Subcutaneous adipose tissue (tissue), 4 donors: ENCODE results near the gene GDPD5. TPM values are rescaled to one million over a fixed set of nuclear protein-coding genes. Genes with fewer than 3 reads are reported as not detected.

Experiments used
- total RNA-seq, 4 donors: library from RNA; depleted of rRNA; stranded (reverse); fragments of >200 nt; gene quantifications; one replicate each; pipeline ENCODE4 v1.1.0, GENCODE V29; 2016
- TF ChIP-seq, protein P1 (sequence below): fragments of 450-650 bp; IDR thresholded peaks from one replicate; pipeline ENCODE4 v1.5.1; 2016; ENCODE audit warnings: low read depth, mild to moderate bottlenecking, control low read depth, antibody characterized with exemption, moderate library complexity

The GDPD5 gene, protein sequence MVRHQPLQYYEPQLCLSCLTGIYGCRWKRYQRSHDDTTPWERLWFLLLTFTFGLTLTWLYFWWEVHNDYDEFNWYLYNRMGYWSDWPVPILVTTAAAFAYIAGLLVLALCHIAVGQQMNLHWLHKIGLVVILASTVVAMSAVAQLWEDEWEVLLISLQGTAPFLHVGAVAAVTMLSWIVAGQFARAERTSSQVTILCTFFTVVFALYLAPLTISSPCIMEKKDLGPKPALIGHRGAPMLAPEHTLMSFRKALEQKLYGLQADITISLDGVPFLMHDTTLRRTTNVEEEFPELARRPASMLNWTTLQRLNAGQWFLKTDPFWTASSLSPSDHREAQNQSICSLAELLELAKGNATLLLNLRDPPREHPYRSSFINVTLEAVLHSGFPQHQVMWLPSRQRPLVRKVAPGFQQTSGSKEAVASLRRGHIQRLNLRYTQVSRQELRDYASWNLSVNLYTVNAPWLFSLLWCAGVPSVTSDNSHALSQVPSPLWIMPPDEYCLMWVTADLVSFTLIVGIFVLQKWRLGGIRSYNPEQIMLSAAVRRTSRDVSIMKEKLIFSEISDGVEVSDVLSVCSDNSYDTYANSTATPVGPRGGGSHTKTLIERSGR
- 10 to 100 TPM; 19.2 to 96.8 (median 32.6) TPM for total RNA-seq

DNA sequence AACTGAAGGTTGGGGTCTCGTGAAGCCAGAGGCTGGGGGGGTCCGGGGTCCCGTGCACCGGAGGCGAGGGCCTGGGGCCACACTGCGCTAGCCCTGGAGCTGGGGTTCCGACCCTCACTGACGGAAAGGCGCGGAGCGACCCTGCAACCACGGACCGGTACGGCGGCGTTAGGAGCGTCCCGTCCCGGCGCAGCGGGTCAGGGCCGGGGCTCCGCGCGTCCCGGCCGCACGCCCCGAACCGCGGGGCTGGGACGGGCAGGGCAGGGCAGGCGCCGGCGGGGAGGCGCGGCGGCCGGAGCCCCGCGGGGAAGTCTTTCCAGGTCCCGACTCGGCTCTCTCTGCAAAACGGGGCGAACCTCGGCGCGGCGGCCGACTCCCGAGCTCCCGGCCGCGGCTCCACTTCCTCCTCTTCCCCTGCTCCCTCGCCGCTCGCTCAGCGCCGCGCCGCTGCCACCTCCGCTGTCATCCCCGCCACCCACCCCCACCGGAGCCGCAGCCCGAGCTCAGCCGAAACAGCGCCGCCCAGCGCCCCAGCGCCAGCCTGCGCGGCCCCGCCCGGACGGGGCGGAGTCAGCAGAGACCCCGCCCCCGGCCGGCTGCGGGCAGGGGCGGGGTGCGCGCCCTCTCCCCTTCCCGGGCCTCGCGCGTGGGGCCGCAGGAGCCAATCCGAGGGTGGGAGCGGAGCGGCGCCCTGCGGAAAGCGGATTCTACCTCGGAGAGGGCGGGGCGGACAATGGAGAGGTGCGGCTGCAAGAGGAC is at the start of gene GDPD5:
TSS of gene GDPD5 (minus strand) at position 509 of the 759 bp plus-strand sequence. CDS start 48,206 bp downstream, outside the sequence.
- TF ChIP-seq, protein P1, sequence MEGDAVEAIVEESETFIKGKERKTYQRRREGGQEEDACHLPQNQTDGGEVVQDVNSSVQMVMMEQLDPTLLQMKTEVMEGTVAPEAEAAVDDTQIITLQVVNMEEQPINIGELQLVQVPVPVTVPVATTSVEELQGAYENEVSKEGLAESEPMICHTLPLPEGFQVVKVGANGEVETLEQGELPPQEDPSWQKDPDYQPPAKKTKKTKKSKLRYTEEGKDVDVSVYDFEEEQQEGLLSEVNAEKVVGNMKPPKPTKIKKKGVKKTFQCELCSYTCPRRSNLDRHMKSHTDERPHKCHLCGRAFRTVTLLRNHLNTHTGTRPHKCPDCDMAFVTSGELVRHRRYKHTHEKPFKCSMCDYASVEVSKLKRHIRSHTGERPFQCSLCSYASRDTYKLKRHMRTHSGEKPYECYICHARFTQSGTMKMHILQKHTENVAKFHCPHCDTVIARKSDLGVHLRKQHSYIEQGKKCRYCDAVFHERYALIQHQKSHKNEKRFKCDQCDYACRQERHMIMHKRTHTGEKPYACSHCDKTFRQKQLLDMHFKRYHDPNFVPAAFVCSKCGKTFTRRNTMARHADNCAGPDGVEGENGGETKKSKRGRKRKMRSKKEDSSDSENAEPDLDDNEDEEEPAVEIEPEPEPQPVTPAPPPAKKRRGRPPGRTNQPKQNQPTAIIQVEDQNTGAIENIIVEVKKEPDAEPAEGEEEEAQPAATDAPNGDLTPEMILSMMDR: no peak

GRCh38 chr11:75574698-75575602 is 49.2 kb upstream of the GDPD5 start:
- TF ChIP-seq, protein P1: no peak

DNA sequence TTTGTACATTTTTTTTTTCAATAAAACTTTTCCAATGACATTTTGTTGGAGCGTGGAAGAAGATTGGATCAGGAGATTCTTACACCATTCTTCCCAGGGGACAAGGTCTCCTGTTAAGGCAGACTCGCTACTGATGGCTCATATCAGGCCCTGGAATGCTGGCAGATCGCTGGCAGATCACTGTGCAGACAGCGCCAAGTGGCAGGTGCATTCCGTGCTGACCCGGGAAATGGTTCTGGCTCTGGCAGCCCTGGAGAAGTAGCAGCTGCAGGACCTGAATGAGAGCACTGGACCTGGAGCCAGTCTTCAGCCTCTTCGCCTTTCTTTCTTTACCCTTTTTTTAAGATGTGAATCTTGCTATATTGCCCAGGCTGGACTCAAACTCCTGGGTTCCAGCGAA is 47.0 kb upstream of the GDPD5 start:
- TF ChIP-seq, protein P1: no peak

DNA sequence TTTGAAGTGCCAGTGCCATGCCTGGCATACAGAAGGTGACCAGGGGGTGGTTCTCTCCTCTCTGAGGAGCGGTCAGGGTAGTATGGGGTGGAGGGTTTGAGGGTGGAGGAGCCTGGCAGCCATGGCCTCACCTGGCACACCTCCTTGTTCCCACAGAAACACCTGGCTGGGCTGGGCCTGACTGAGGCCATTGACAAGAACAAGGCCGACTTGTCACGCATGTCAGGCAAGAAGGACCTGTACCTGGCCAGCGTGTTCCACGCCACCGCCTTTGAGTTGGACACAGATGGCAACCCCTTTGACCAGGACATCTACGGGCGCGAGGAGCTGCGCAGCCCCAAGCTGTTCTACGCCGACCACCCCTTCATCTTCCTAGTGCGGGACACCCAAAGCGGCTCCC is 45.9 kb upstream of the GDPD5 start:
- TF ChIP-seq, protein P1: no peak

DNA sequence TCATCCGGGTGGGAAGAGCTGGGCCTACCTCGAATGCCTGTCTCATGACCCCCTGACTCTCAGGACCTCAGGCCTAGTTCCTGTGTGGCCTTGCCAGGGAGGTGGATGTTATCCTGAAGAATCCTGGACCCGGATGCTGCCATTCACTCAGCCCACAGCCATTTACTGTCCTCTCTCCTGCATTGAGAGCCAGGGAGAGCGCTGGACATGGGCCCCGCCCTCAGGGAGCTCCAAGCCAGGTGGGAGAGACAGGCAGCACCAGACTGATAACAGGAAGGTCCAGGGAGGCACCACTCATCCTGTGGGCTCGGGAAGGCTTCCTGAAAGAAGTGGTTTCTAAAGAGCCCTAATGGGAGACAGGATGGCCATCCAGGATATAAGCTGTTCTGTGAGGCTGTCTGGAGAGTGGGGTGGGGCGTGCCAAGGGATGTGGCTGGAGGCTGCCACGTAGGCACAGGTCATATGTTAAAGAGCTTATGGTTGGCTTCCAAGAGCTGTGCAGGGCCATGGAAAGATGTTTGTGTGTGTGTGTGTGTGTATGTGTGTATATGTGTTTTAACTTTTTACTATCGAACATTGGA is 44.9 kb upstream of the GDPD5 start:
- TF ChIP-seq, protein P1: no peak

DNA sequence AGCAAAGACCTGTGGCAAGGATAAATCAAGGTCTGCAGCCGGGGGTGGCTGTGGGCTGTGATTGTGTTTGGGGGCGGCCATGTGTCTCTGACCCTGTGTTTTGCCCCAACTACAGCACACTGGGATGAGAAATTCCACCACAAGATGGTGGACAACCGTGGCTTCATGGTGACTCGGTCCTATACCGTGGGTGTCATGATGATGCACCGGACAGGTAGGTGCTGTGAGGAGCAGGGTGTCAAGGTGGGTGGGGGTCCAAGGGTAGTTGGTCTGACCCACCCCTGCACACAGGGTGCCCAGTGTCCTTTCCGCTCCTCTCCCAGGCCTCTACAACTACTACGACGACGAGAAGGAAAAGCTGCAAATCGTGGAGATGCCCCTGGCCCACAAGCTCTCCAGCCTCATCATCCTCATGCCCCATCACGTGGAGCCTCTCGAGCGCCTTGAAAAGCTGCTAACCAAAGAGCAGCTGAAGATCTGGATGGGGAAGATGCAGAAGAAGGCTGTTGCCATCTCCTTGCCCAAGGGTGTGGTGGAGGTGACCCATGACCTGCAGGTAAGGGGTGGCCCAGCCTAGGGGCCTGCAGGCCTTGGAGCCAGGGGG is 43.0 kb upstream of the GDPD5 start:
- TF ChIP-seq, protein P1: no peak
